Activated naive CD8-positive, alpha-beta T cell treated with anti-CD3 and anti-CD28 coated beads, Interleukin-2, amount 50 U/mL, for 16 hours (primary cell): ENCODE measurements around the gene DHX34.

Source experiments
- DNase-seq: peaks from one replicate; pipeline ENCODE4 v3.0.0-alpha.2; 2020; ENCODE audit warnings: low read depth, low spot score

DHX34 gene

DNA sequence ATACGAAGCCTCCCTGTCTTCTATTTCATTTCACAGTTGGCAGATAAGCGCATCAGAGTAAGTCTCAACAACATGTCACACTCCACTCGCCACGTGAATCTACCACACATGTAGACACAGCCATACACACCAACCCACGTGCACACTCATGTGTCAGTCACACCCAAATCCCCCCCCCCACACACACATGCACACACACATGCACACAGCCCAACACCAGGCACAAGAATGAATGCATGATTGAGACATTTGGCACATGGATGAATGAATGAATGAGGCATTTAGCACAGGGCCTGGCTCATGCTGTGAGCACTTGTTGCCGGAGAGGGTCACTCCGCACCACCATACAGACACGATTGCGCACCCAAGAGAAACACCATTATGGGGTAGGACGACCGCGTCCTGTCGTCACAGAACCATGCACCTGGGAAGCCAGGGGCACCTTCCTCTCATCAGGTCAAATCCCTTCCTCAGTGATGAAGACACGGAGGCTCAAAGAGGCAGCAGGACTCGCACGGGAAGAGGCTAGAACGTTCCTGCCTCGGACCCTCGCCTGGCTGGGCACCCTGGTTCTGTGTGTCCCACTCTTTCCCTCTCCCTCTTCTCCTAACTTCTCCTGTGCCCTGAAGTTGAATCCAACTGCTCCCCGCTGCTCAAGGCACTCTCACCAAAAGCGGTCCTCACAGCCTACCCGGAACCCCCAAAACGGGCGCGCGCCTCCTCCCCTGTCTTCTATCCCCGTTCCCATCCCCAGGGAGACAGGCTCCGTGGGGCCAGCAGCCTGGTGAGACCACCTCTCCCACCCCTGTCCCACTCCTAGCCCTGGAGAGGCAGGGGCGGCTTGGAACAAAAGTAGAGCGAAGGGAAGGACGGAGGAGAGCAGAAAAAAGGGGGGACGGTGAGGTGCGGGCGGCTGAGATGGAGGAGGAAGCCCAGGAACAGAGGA lies 68.9 kb downstream of the DHX34 start:
- no peak for DNase-seq

DNA sequence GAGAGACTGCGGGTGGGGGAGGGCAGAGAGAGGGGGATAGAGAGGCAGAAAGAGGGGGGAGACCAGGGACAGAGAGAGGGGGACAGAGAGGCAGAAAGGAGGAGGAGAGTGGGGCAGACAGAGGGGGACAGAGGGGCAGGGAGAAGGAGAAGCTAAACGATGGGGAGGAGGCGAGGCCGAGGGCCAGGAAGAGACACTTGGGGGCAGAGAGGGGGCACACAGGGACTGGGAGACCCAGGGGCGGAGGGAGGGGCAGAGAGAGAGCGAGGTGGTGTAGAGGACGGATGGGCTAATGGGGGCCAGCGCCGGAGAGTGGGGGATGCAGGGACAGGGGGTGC lies 69.5 kb downstream of the DHX34 start:
- DNase-seq: no peak

DNA sequence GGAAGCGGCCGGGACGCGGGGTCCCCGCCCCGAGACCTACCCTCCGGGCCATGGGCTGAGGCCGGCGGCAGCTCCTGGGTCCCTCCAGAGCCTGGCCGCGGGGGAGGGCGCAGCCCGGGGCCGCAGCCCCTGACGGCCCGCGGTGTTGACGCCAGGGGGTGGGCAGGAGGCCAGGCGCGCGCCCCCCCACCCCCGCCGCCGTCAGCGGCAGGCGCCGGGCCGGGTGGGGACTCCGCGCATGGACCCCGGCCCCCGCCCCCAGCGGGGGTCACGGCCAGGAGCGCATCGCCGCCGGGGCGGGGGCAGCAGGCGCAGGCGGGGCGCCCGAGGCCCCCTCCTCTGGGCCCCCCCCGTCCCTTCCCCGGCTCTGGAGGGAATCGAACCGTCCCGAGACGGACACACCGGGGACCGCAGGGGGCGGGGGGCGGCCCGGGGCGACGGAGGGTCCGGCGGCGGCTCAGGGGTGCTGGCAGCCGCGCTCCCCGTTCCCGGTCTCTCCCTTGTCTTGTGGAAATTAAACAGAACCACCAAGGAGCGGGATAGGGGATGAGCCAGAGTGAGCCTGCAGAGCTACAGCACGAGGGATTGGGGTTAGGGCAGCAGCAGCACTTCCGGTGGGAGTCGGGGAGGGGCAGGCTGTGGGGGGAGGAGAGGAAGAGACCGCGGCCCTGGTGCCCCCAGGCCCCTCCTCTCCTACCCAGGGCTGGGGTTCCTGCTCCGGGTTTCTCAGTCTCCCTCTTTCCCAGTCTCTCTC lies 70.1 kb downstream of the DHX34 start, which contains the start of gene MEIS3:
MEIS3 (minus strand) TSS at position 498 of the 754 bp plus-strand sequence; CDS start at position 52, 446 bp downstream.
- no peak for DNase-seq

DNA sequence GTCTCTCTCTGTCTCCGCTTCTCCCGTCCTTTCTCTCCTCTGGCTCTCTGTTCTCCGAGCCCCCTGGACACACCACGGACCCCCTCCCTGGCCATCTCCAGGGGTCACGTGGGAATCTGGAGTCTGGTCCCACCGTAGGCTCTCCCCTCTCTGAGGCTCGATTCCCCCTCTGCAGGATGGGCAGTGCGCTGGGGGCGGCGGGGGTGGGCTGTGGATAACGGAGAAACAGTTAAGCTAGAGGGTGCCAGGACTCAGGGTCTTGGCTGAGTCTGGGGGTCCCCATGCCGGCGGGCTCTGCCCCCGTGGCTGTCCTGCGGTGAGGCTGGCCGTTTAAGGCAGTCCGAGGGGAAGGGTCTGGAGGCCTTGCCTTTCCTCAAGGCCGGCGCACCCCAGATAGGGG lies 70.7 kb downstream of the DHX34 start:
- no peak for DNase-seq

DNA sequence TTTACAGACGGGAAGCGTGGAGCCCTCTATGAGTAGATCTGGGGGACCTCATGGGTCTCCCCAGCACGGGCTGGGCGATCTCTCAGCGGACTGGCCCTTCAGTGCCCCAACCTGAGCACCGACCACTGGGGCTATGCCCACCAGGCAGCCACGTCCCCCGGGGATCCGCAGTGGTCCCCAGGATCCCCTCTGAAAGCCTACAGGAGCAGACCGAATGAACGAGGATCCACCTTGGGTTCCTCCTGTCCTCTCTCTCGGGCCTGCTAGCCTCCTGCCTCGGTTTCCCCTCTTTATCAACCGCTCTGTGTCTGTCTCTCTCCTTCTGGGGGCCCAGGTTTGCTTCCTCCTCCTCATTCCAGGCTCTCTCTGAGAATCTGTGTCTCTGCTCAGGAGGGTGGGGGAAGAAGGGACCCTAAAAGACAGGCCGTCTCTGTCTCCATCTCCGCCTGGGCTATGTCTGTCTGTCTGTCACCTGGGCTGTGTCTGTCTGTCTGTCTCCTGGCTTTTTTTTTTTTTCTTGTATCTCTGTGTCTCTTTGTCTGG lies 72.2 kb downstream of the DHX34 start:
- DNase-seq: no peak

DNA sequence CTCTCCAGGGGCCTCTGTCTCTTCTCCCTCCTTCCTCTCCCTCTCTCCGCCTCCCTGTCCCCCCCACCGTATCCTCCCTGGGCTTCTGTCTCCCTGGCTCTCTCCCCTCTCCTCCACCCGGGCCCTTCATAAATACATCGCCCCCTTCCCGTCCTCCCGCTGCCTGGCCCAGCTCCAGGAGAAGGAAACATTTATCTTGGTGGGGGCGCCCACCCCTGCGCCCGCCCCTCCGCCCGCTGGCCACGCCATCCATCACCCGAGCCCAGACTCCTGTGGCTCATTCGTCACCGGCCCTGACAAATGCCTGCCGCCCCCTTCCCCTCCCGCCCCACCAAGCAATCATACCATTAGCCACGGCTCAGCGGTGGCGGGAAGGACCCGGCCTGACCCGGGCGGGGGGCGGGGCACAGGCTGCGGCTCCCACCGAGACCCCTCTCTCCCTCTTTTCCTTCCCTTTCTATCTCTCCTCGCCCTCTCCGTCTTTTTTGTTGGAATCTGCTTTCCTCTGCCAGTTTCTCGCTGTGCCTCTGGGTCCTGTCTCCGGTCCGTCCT lies 72.8 kb downstream of the DHX34 start:
- no peak for DNase-seq

DNA sequence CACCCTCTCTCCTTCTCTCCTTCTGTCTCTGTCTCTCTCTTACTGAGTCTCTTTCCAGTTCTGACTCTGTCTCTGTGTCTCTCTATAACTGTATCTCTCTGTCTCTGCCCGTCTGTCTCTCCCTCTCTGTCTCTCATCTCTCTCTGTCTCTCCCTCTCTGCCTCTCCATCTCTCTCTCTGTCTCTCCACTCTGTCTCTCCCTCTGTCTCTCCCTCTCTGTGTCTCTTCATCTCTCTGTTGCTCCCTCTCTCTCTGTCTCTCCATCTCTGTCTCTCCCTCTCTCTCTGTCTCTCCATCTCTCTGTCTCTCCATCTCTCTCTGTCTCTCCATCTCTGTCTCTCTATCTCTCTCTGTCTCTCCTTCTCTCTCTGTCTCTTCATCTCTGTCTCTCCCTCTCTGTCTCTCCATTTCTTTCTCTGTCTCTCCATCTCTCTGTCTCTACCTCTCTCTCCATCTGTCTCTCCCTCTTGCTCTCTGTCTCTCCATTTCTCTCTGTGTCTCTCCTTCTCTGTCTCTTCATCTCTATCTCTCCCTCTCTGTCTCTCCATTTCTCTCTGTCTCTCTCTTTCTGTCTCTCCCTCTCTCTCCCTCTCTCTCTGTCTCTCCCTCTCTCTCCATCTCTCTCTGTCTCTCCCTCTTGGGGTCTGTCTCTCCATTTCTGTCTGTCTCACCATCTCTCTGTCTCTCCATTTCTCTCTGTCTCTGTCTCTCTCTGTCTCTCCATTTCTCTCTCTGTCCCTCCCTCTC lies 73.5 kb downstream of the DHX34 start:
- no peak for DNase-seq

DNA sequence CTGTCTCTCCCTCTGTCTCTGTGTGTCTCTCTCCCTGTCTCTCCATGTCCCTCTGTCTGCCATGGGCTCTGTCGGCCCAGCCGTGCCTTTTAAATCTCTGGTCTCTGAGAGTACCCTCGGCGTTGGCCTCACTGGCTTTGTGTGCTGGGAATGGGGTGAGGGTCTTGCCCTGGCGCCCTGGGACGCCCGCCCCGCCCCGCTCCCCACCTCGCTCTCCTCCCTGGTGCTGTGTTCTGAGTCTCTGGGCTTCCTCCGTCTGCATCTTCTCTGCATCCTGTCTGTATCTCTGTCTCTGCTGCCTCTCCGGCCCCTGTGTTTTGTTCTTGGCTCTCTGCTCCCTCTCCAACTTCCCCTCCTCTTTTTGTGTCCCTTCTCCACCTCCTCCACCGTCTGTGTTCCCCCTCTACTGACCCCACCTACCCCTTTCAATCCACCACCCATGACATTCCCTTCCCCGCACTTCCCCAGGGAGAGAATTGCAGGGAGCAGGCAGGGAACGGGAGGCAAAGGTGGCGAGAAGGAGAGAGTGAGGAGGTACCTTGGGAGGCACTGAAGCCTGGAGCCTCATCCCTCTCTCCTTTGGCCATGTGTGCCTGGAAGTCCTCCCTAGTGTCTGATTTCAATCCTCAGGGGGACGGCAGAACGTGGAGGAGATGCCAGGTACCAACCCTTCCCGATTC lies 74.2 kb downstream of the DHX34 start:
- no peak for DNase-seq

DNA sequence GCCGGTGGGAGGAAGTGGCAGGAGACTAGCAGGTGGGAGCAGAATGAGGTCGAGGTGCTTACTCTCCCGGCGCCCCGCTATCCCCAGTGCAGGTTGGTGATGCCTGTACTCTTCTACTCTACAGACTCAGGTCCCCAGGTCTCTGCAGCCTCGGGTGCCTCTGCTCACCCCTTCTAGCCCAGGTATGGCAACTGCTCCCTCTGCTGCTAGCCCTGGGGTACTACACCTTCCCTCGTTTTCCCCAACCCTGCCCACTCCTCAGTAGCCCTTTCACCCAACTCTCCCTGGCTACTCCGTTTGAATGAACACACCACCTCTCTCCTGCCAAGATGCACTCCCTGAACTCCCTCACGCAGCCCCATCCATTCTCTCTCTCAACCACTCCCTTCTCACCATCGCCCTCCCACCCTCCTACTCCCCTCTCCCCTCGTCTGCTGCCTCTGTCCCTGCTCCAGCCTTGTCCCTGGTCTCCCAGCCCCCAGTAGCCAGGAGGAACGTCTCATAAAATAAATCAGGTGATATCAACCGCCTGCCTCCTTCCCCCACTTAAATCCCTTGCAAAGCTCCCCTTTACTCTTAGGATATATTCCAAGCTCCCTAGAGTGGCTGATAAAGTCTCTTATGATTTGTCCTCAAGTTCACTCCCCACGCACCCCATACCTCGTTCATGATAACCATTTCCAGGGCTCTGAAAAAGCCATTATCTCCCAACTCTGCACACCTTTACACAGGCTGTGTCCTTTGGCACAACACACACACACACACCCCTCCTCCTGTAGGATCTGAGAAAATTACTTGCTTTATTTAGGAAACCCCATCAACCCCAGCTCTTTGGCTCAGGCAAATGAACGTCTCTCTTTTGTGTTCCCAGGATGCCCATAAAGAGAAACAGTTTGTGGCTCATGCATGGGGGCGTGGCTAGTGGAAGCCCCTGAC lies 78.4 kb downstream of the DHX34 start:
- DNase-seq: peak; percentile 49

DNA sequence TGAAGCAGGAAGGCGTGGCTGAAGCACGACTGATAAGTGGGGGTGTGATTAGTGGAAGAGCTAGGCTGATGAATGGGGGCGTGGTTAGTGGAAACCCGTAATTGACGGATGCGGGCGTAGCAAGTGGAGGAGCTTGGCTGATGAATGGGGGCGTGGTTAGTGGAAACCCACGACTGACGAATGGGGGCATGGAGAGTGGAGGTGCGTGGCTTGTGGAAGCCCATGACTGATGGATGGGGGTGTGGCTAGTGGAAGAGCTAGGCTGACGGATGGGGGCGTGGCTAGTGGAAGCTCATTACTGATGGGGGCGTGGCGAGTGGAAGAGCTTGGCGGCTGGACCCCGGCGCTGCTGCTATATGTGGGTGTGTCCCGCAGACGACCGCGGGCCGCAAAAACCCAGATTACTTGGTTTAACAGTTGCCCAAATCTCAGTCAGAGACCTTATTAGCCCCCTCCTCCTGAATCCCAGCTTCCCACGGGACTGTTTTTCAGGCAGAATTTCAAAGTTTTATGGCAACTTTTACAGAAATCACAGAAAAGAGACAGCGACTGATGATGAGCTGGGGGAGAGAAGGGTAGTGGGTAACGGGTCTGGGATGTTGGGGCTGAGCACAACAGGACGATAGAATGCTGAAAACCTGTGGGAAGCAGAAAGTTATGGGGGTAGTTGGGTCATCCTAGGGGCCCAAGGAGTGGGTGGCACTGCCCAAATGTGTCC lies 79.2 kb downstream of the DHX34 start:
- peak; percentile 74 for DNase-seq

DNA sequence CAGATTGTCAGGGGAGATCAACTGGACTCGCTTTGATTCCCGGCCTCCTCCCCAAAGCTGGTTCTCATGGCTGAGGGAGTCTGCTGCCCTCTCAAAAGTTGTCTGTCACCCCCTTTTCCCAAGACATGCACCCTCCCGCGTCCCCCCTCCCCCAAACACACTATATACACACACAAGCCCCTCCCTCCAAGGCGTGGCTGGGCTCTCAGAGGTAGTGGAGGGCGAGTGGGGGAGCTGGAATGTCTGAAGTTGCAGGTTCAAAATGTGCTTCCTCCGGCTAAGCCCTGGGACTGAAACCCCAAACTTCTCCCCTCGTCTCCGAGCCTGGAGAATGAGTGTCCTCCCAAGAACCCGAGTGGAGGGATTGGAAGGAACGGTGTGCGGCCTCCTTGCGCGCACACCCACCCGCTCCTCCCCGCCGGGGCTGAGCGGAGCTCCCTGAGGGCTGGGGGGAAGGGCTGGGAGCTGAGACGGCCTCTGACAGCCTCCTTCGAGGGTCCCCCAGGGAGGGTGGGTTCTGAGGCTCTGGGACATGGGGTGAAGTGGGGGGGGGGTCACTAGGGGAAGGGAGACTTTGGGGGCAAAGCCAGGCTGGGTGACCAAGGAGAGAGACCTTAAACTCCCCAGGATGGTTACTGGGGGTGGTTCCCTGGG lies 80.2 kb downstream of the DHX34 start:
- no peak for DNase-seq

DNA sequence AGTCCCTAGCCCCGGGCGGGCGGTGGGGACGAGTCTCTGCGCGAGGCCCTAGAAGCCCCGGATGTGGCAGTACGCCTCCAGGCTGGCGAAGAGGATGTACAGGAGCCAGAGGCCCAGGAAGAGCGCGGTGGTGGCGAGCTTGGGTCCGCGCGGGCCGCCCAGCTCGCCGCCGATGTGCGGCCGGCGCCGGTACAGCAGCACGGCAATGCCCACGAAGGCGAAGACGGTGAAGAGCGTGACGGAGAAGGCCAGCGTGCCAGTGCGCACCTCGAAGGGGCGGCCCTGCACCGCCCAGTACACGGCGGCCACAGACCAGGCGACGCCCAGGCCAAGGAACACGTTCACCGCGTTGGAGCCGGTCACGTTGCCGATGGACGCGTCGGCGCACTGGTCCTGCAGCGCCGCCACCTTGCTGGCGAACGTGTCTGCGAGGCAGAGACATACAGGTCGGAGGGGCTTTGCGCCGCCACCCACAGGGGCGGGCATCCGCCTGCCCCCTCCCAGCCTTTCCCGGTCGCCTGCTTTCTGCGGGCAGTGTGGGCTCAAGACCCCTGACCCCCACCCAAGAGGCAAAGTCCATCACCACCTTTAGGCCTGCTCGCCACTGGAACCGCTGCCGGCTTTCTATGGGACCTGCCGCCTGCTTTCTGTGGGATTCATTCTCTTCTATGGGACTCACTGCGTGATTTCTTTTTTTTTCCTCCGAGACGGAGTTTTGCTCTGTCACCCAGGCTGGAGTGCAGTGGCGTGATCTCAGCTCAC lies 81.1 kb downstream of the DHX34 start:
- no peak for DNase-seq

DNA sequence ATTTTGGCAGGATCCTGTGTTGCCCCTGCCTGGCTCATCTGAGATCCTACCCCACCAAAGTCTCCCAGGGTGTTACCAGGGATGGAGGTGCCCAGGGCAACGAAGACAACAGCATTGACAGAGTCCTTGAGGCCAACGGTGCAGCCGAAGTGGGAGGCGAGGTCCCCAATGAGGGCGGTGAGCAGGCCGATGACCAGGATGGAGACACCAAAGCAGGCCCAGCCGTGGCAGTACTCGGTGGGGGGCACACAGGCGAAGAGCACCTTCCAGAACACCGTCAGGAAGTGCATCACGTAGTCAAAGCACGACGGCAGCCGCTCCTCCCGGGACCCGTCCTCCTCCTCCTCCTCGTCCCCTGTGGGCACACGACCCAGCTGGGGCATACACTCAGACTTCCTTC lies 83.0 kb downstream of the DHX34 start:
- DNase-seq: no peak
